Measurements from ENCODE around the gene PGAP6. TPM values are rescaled to one million over a fixed set of nuclear protein-coding genes. Genes with fewer than 3 reads are reported as not detected.

Gene PGAP6
- total and polyA plus RNA-seq, 5 donors from 2014 or later = 7.8 to 71.4 (median 42.5) TPM

DNA sequence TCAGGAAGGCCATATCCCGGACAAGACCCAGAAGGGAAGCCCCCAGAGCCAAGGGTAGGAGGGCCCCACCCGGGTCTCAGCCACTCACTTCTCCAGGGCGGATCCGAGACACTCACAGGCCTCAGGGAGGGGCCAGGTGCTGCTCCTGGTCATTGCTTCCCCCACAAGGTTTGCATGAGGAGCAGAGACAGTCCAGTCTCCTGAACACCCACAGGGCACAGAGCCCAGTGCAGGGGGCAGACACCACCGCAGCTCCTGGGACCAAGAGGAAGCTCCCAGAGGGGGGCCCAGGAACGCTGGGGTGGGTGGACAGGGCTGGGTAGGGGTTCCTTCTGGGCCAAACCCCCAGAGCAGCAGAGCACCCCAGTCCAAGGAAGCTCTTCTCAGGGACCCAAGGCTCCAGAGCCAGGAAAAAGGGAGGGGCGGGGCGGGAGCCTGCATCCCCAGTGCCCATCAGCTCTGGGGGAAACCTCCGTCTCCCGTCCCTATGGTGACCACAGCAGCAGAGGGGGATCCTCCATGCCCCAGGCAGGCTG is 10.7 kb downstream of the PGAP6 start:
- peaks cover 0 to 24% (median 8%) of the 10 kb centered on the region in 4 donors for H3K4me1 Mint-ChIP-seq
- H3K27ac Mint-ChIP-seq = peak overlapping the region in 2 of 3 donors; percentile 74 to 88
- H3K4me3 ChIP-seq (ENCODE audit: low read depth, low read length) = peak overlapping the region; percentile 57
- peak overlapping the region; percentile 89 to 98 (median 96) for H3K4me3 Mint-ChIP-seq
- H3K27me3 Mint-ChIP-seq = no peaks in the 10 kb centered on the region
- H3K27ac ChIP-seq (ENCODE audit: insufficient read depth, low read length, poor library complexity, severe bottlenecking) = peak overlapping the region; percentile 74
- no peaks in the 10 kb centered on the region for H3K27me3 ChIP-seq (ENCODE audit: control insufficient read depth, insufficient read depth, low read length)
- no peak for DNase-seq
- no peak for ATAC-seq (ENCODE audit: low read depth in 2 of 2)
- H3K36me3 ChIP-seq (ENCODE audit: control insufficient read depth, insufficient read depth, low read length) = peaks cover 26% of the 10 kb centered on the region
- peaks cover 12% of the 10 kb centered on the region for H3K36me3 Mint-ChIP-seq
- no peaks in the 10 kb centered on the region for H3K9me3 ChIP-seq (ENCODE audit: control insufficient read depth in 2 of 2, low read length in 2 of 2)
- H3K4me1 ChIP-seq (ENCODE audit: control insufficient read depth, insufficient read depth, low read length, poor library complexity, severe bottlenecking) = peaks cover 16% of the 10 kb centered on the region
- no peaks in the 10 kb centered on the region for H3K9me3 Mint-ChIP-seq

DNA sequence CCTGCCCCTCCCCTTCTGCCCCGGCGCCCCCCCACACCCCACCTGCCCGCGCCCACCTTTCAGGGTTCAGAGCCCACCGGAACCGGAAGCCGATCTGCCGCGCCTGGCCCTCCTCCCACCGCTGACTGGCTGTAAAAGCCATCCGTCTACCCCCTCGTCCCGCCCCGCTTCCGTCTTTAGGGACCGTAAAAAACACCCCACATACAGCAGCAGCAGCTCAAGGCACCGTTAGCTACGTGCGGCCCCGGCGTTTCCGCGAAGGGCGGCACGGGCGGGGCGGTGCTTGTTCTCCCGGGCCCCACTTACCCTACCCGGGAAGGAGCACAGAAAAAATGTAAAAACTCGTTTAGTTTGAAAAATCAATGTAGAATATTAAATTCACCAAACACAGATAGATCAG is 11.3 kb downstream of the PGAP6 start, which contains the start of gene MRPL28:
MRPL28 (minus strand) TSS at position 96 of the 400 bp plus-strand sequence. CDS start 320 bp downstream, outside the sequence.
- H3K9me3 ChIP-seq (ENCODE audit: control insufficient read depth in 2 of 2, low read length in 2 of 2) = no peaks in the 10 kb centered on the region
- Mint-ChIP-seq H3K27me3 (no peaks in the 10 kb centered on the region), H3K9me3 (no peaks in the 10 kb centered on the region), H3K4me1 (peaks cover 0 to 24% (median 8%) of the 10 kb centered on the region in 4 donors), H3K36me3 (peaks cover 12% of the 10 kb centered on the region), H3K27ac (peak within 1 kb of the TSS; percentile 86 to 88 (median 88)), H3K4me3 (peak within 1 kb of the TSS; percentile 89 to 98 (median 96))
- H3K27me3 ChIP-seq (ENCODE audit: control insufficient read depth, insufficient read depth, low read length) = no peaks in the 10 kb centered on the region
- ATAC-seq (ENCODE audit: low read depth in 2 of 2) (peak; percentile 99 to 100), DNase-seq (peak; percentile 89 to 97 (median 92))
- peaks cover 26% of the 10 kb centered on the region for H3K36me3 ChIP-seq (ENCODE audit: control insufficient read depth, insufficient read depth, low read length)
- H3K27ac ChIP-seq (ENCODE audit: insufficient read depth, low read length, poor library complexity, severe bottlenecking) = peak within 1 kb of the TSS; percentile 74
- H3K4me3 ChIP-seq (ENCODE audit: low read depth, low read length) = peak within 1 kb of the TSS; percentile 57
- H3K4me1 ChIP-seq (ENCODE audit: control insufficient read depth, insufficient read depth, low read length, poor library complexity, severe bottlenecking) = peaks cover 16% of the 10 kb centered on the region

DNA sequence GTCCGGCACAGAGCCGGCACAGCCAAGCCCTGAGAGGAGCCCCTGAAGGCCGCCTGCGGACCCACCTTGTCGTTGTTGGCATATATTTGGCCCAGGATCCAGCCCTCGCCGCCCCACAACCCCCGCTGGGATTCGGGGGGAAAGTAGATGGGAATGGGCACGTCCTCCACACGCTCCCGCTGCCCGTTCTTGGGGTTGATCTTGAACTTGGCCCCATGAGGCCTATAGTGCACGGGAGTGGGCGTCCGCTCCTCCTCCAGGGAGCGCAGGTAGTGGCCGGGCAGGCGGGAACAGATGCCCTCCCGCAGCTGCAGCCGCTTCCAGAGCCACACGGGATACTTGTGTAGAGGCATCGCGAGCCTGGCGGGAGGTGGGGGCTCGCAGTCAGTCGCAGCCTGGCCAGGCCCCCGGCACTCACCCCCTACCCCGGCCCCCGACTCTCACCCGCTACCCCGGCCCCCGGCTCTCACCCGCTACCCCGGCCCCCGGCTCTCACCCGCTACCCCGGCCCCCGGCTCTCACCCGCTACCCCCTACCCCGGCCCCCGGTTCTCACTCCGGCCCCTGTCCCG is 11.8 kb downstream of the PGAP6 start:
- ATAC-seq (ENCODE audit: low read depth in 2 of 2) (no peak), DNase-seq (no peak)
- peaks cover 0 to 24% (median 8%) of the 10 kb centered on the region in 4 donors for H3K4me1 Mint-ChIP-seq
- peak overlapping the region; percentile 70 to 89 (median 81) for H3K4me3 Mint-ChIP-seq
- Histone ChIP-seq H3K4me3 (ENCODE audit: low read depth, low read length) (no peak overlapping the region), H3K27me3 (ENCODE audit: control insufficient read depth, insufficient read depth, low read length) (no peaks in the 10 kb centered on the region), H3K4me1 (ENCODE audit: control insufficient read depth, insufficient read depth, low read length, poor library complexity, severe bottlenecking) (peaks cover 16% of the 10 kb centered on the region), H3K9me3 (ENCODE audit: control insufficient read depth in 2 of 2, low read length in 2 of 2) (no peaks in the 10 kb centered on the region), H3K36me3 (ENCODE audit: control insufficient read depth, insufficient read depth, low read length) (peaks cover 26% of the 10 kb centered on the region), H3K27ac (ENCODE audit: insufficient read depth, low read length, poor library complexity, severe bottlenecking) (peak overlapping the region; percentile 74)
- no peaks in the 10 kb centered on the region for H3K27me3 Mint-ChIP-seq
- peak overlapping the region in 2 of 3 donors; percentile 88 for H3K27ac Mint-ChIP-seq
- no peaks in the 10 kb centered on the region for H3K9me3 Mint-ChIP-seq
- peaks cover 12% of the 10 kb centered on the region for H3K36me3 Mint-ChIP-seq

DNA sequence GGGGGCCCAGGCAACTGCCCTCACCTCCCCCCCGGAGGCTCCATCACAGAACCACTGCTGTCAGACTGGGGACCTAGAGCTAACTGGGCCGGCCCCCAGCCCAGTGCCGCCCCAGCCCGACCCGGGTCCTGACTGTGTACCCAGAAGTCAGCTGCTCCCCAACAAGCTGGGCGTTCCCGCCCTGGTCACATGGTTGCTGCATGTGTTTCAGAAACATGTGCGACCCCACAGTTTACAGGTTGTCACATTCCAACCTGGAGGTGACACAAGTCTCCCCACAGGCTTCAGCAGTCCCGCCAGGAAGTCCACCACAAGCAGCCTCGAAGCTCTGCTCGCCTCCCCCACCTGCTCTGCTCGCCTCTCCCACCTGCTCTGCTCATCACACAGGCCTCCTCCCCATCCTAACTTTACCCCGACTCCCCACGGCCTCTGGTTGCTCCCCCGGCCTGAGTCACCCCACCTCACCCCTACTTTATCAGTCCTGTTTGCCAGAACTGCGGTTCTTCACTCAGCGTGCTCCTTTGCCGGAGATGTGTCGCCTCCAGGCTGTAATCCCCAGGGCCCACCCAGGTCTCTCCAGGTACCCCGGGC is 12.4 kb downstream of the PGAP6 start:
- Mint-ChIP-seq H3K27ac (peak overlapping the region; percentile 15 to 47 (median 38)), H3K9me3 (no peaks in the 10 kb centered on the region), H3K27me3 (no peaks in the 10 kb centered on the region), H3K4me3 (peak overlapping the region; percentile 70 to 84 (median 81)), H3K36me3 (peaks cover 12% of the 10 kb centered on the region), H3K4me1 (peaks cover 0 to 24% (median 8%) of the 10 kb centered on the region in 4 donors)
- H3K9me3 ChIP-seq (ENCODE audit: control insufficient read depth in 2 of 2, low read length in 2 of 2) = no peaks in the 10 kb centered on the region
- H3K27me3 ChIP-seq (ENCODE audit: control insufficient read depth, insufficient read depth, low read length) = no peaks in the 10 kb centered on the region
- no peak overlapping the region for H3K27ac ChIP-seq (ENCODE audit: insufficient read depth, low read length, poor library complexity, severe bottlenecking)
- no peak for DNase-seq
- no peak for ATAC-seq (ENCODE audit: low read depth in 2 of 2)
- peaks cover 26% of the 10 kb centered on the region for H3K36me3 ChIP-seq (ENCODE audit: control insufficient read depth, insufficient read depth, low read length)
- H3K4me3 ChIP-seq (ENCODE audit: low read depth, low read length) = no peak overlapping the region
- peaks cover 16% of the 10 kb centered on the region for H3K4me1 ChIP-seq (ENCODE audit: control insufficient read depth, insufficient read depth, low read length, poor library complexity, severe bottlenecking)

DNA sequence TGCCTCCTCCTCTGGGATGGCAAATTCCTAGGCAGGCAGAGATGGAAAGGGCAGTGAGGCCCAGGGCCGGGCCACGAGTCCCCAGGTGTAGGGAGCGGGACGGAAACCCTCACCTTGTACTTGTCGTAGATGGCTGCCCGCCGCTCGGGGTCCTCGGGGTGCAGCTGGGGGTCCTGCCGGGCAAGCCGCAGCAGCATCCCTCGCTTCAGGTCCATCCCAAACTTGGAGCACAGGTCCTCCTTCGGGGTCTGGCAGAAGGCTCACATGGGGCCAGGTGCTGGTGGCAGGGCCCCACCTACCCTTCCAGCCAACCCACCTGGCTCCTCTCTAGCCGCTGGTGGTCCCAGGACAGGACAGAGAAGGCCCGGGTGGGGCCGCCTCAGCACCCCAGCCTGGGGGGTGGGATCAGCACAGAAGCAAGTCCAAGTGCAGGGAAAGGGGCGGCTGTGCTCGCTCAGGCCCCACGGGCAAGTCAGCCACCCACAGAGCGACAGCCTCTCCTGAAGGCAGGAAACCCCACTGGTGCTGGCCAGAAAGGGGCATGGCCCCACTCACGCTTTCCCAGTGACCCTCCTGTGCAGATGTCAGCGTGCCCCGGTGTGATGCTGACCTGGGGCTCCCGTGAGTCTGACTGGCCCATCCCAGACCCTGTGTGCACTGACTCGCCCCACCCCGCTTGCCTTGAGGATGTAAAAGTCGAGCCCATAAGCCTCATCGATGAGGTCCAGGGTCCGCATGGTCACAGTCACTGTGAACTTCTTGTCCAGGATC is 13.2 kb downstream of the PGAP6 start:
- no peak overlapping the region for H3K4me3 ChIP-seq (ENCODE audit: low read depth, low read length)
- no peak for DNase-seq

DNA sequence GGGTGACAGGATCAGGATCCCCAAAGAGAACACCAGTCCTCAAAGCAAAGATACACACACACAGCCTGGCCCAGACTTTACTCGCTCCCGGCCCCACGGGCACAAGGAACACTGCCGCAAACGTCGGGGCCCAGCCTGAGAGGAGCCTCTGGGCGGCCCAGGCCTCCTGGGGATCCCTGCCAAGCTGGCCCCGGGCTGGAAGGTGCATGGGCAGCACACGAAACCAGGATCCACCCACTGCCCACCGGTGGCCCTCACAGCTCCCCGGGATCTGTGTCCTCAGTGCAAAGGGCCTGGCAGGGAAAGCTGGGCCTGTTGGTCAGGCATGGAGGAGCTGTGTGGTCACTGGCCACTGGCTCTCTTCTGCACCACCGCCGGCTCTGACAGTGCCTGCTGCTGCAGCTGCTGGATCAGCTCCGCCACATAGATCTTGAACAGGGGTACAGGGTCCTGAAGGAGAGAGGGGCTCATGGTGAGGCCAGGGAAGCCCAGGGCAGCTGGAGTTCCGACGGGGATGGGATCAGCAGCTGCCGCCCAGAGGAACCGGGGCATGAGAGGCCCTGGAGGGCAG is 14.4 kb downstream of the PGAP6 start:
- peaks cover 22% of the 10 kb centered on the region for H3K36me3 ChIP-seq (ENCODE audit: control insufficient read depth, insufficient read depth, low read length)
- H3K4me3 ChIP-seq (ENCODE audit: low read depth, low read length) = no peak overlapping the region
- H3K27ac ChIP-seq (ENCODE audit: insufficient read depth, low read length, poor library complexity, severe bottlenecking) = no peak overlapping the region
- peaks cover 17% of the 10 kb centered on the region for H3K4me1 ChIP-seq (ENCODE audit: control insufficient read depth, insufficient read depth, low read length, poor library complexity, severe bottlenecking)
- H3K27me3 ChIP-seq (ENCODE audit: control insufficient read depth, insufficient read depth, low read length) = no peaks in the 10 kb centered on the region
- no peaks in the 10 kb centered on the region for H3K27me3 Mint-ChIP-seq
- no peaks in the 10 kb centered on the region for H3K9me3 ChIP-seq (ENCODE audit: control insufficient read depth in 2 of 2, low read length in 2 of 2)
- no peak for DNase-seq
- peaks cover 0 to 21% (median 6%) of the 10 kb centered on the region in 4 donors for H3K4me1 Mint-ChIP-seq
- H3K9me3 Mint-ChIP-seq = no peaks in the 10 kb centered on the region
- peak overlapping the region in 1 of 3 donors; percentile 14 for H3K27ac Mint-ChIP-seq
- peak overlapping the region in 3 of 4 donors; percentile 33 to 86 (median 52) for H3K4me3 Mint-ChIP-seq
- no peak for ATAC-seq (ENCODE audit: low read depth in 2 of 2)
- peaks cover 9% of the 10 kb centered on the region for H3K36me3 Mint-ChIP-seq

More for the DNA sequence above, 13.2 kb downstream of the PGAP6 start:
- H3K4me3 Mint-ChIP-seq = peak overlapping the region in 1 of 4 donors; percentile 32
- H3K27ac Mint-ChIP-seq = no peak overlapping the region
- Histone ChIP-seq H3K4me1 (ENCODE audit: control insufficient read depth, insufficient read depth, low read length, poor library complexity, severe bottlenecking) (peaks cover 16% of the 10 kb centered on the region), H3K9me3 (ENCODE audit: control insufficient read depth in 2 of 2, low read length in 2 of 2) (no peaks in the 10 kb centered on the region), H3K27ac (ENCODE audit: insufficient read depth, low read length, poor library complexity, severe bottlenecking) (no peak overlapping the region), H3K36me3 (ENCODE audit: control insufficient read depth, insufficient read depth, low read length) (peaks cover 22% of the 10 kb centered on the region), H3K27me3 (ENCODE audit: control insufficient read depth, insufficient read depth, low read length) (no peaks in the 10 kb centered on the region)
- no peaks in the 10 kb centered on the region for H3K27me3 Mint-ChIP-seq
- H3K36me3 Mint-ChIP-seq = peaks cover 12% of the 10 kb centered on the region
- peaks cover 0 to 23% (median 7%) of the 10 kb centered on the region in 4 donors for H3K4me1 Mint-ChIP-seq
- no peak for ATAC-seq (ENCODE audit: low read depth in 2 of 2)
- no peaks in the 10 kb centered on the region for H3K9me3 Mint-ChIP-seq

DNA sequence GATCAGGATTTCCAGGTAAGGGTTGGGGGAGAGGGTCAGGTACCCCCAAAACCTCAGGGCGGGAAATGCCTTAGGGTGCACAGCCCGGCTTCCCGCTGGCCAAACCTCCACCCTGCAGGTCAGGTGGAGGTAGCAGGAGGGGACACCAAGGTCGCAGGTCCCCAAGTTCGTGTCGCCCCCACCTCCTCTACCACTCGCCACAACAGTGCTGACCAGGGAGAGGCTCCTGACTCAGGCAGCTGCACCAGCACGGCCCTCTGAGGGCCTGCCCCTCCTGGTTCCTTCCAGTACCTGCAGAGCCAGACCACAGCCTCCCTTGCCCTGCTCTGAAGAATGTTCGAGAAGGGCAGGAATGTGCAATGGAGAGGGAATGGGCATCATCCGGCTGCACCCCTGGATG is 15.3 kb downstream of the PGAP6 start:
- peaks cover 22% of the 10 kb centered on the region for H3K36me3 ChIP-seq (ENCODE audit: control insufficient read depth, insufficient read depth, low read length)
- H3K27ac Mint-ChIP-seq = no peak overlapping the region
- H3K4me3 Mint-ChIP-seq = peak overlapping the region in 2 of 4 donors; percentile 76 to 86
- H3K9me3 Mint-ChIP-seq = no peaks in the 10 kb centered on the region
- peaks cover 9% of the 10 kb centered on the region for H3K36me3 Mint-ChIP-seq
- ATAC-seq (ENCODE audit: low read depth in 2 of 2) (no peak), DNase-seq (no peak)
- no peaks in the 10 kb centered on the region for H3K27me3 ChIP-seq (ENCODE audit: control insufficient read depth, insufficient read depth, low read length)
- peaks cover 23% of the 10 kb centered on the region for H3K4me1 ChIP-seq (ENCODE audit: control insufficient read depth, insufficient read depth, low read length, poor library complexity, severe bottlenecking)
- no peak overlapping the region for H3K27ac ChIP-seq (ENCODE audit: insufficient read depth, low read length, poor library complexity, severe bottlenecking)
- H3K9me3 ChIP-seq (ENCODE audit: control insufficient read depth in 2 of 2, low read length in 2 of 2) = no peaks in the 10 kb centered on the region
- H3K27me3 Mint-ChIP-seq = no peaks in the 10 kb centered on the region
- H3K4me1 Mint-ChIP-seq = peaks cover 0 to 24% (median 7%) of the 10 kb centered on the region in 4 donors
- no peak overlapping the region for H3K4me3 ChIP-seq (ENCODE audit: low read depth, low read length)

Data from CD4-positive, CD25-positive, alpha-beta regulatory T cell (primary cell).